ENCODE measurements around the gene BGLAP. TPM values are rescaled to one million over a fixed set of nuclear protein-coding genes. Genes with fewer than 3 reads are reported as not detected.

Gene BGLAP
- total RNA-seq, 1 experiment from 2014 or later: 2.4 TPM

- H3K27ac ChIP-seq (ENCODE audit: insufficient read length, low read depth, low read length): no peak overlapping the region
- Mint-ChIP-seq H3K4me1 (no peaks in the 10 kb centered on the region), H3K36me3 (ENCODE audit: insufficient read depth in 1 of 3, low read depth in 3 of 3) (peaks cover 49 to 85% (median 74%) of the 10 kb centered on the region in 3 experiments), H3K27me3 (ENCODE audit: low read depth) (no peaks in the 10 kb centered on the region), H3K9me3 (no peaks in the 10 kb centered on the region), H3K27ac (no peak overlapping the region), H3K4me3 (no peak overlapping the region)
- no peak overlapping the region for H3K18ac ChIP-seq (ENCODE audit: insufficient read length, low read depth, low read length)
- no peak overlapping the region for H2BK15ac ChIP-seq (ENCODE audit: low read depth, low read length)
- no peak overlapping the region for H2BK120ac ChIP-seq (ENCODE audit: low read depth, low read length, poor library complexity, severe bottlenecking)
- no peaks in the 10 kb centered on the region for H3K27me3 ChIP-seq (ENCODE audit: insufficient read depth, low read length)
- H4K91ac ChIP-seq (ENCODE audit: insufficient read length, low read depth, low read length): no peak overlapping the region
- H3K56ac ChIP-seq (ENCODE audit: insufficient read length, low read depth, low read length): no peak overlapping the region
- WGBS (ENCODE audit: extremely low coverage, insufficient read length, low lambda C conversion rate): no CpG with 5 or more reads among the region's 2 CpGs
- H3K4ac ChIP-seq (ENCODE audit: low read depth, low read length): no peak overlapping the region
- H4K8ac ChIP-seq (replicated peaks; ENCODE audit: insufficient read length, low read depth, low read length): no peak overlapping the region
- H2BK5ac ChIP-seq (ENCODE audit: insufficient read length, low read length): no peak overlapping the region
- H2AK5ac ChIP-seq (ENCODE audit: insufficient read length, low read length): no peak overlapping the region
- H3K79me1 ChIP-seq (ENCODE audit: insufficient read depth, low read depth, low read length, poor library complexity, severe bottlenecking): no peaks in the 10 kb centered on the region
- no peaks in the 10 kb centered on the region for H4K20me1 ChIP-seq (ENCODE audit: control insufficient read depth, insufficient read depth, insufficient read length)
- DNase-seq: no peak
- H3K9ac ChIP-seq (ENCODE audit: extremely low read depth, insufficient read length, low read length): no peak overlapping the region
- H4K5ac ChIP-seq (ENCODE audit: insufficient read length, low read depth, low read length): no peak overlapping the region
- H3T11ph ChIP-seq (ENCODE audit: low read length): no peak overlapping the region
- no peak overlapping the region for H2BK12ac ChIP-seq (ENCODE audit: insufficient read length, low read depth, low read length)
- TF ChIP-seq CTCF (conservative IDR thresholded peaks at IDR 0.05): no peak
- H3K23me2 ChIP-seq (ENCODE audit: insufficient read length, low read depth, low read length, poor library complexity, severe bottlenecking): no peaks in the 10 kb centered on the region
- no peak overlapping the region for H3K23ac ChIP-seq (ENCODE audit: insufficient read length, low read depth, low read length)
- no peak overlapping the region for H2BK20ac ChIP-seq (ENCODE audit: low read depth, low read length, poor library complexity, severe bottlenecking)
- H3K9me3 ChIP-seq (ENCODE audit: control insufficient read depth, low read depth, low read length): no peaks in the 10 kb centered on the region
- H2AFZ ChIP-seq (ENCODE audit: low read length): no peak overlapping the region
- H3K79me2 ChIP-seq (ENCODE audit: insufficient read depth, low read length): no peaks in the 10 kb centered on the region
- no peak overlapping the region for H3K14ac ChIP-seq (ENCODE audit: insufficient read depth, low read length)
- H3K4me2 ChIP-seq (ENCODE audit: insufficient read depth, insufficient read length, low read length): no peak overlapping the region
- H3K4me1 ChIP-seq (ENCODE audit: insufficient read depth, low read length): no peaks in the 10 kb centered on the region
Observed at GRCh38 chr1:156257711-156258110, 15.7 kb downstream of the BGLAP start.

All from H9 (cell line).